Breast epithelium (tissue), 4 donors: Measurements from ENCODE around the gene OVOL1. TPM values are rescaled to one million over a fixed set of nuclear protein-coding genes. Genes with fewer than 3 reads are reported as not detected.

Experiments
- DNase-seq, 2 donors: peaks; one replicate each; pipeline ENCODE4 v3.0.0-alpha.2; 2019; ENCODE audit warnings: low spot score in 2 of 2
- H3K27ac ChIP-seq, 2 donors: fragments of 200-600 bp; sonication (generic) in 1 of 2; one replicate each; pipeline ENCODE4 v1.5.1; 2016 to 2019; ENCODE audit warnings: mild to moderate bottlenecking in 1 of 2
- H3K27me3 ChIP-seq, 2 donors: fragments of 200-600 bp; sonication (generic) in 1 of 2; one replicate each; pipeline versions ENCODE4 v1.5.1 to v1.6.0; 2017 to 2019; ENCODE audit warnings: control low read depth in 1 of 2, mild to moderate bottlenecking in 1 of 2
- H3K36me3 ChIP-seq: fragments of 200-600 bp; one replicate; pipeline ENCODE4 v1.5.1; 2019
- H3K4me1 ChIP-seq, 2 donors: fragments of 200-600 bp; sonication (generic); one replicate each; pipeline ENCODE4 v1.5.1; 2016 to 2019; ENCODE audit warnings: control low read depth in 1 of 2
- H3K4me3 ChIP-seq, 3 donors: fragments of 200-600 bp; sonication (generic); 1 replicate in 2 of 3; 2 replicates in 1 of 3; pipeline ENCODE4 v1.5.1; 2016 to 2019; ENCODE audit warnings: mild to moderate bottlenecking in 3 of 3, moderate library complexity in 2 of 3
- H3K9me3 ChIP-seq, 2 donors: fragments of 200-600 bp; sonication (generic) in 1 of 2; one replicate each; pipeline ENCODE4 v1.5.1; 2016 to 2019; ENCODE audit warnings: control low read depth in 1 of 2
- CTCF ChIP-seq, 3 donors: fragments of 450-650 bp; IDR thresholded peaks; one replicate each; pipeline ENCODE4 v1.5.1; 2016 to 2017; ENCODE audit warnings: antibody characterized with exemption in 3 of 3, mild to moderate bottlenecking in 3 of 3, moderate library complexity in 3 of 3
- POLR2A ChIP-seq: fragments of 450-650 bp; IDR thresholded peaks from one replicate; pipeline ENCODE4 v1.6.1; 2016; ENCODE audit warnings: antibody characterized with exemption, mild to moderate bottlenecking, moderate library complexity
- POLR2AphosphoS5 ChIP-seq, 3 donors: sonication (generic); formaldehyde crosslinking; IDR thresholded peaks; one replicate each; pipeline ENCODE4 v1.6.1; 2017; ENCODE audit warnings: antibody characterized with exemption in 3 of 3
- intact Hi-C: fragments of 100-400 bp; cut with DNase I; formaldehyde crosslinking; loops from one replicate; pipeline ENCODE4 v1.15.1; 2023; ENCODE audit warnings: low total_unique reads
- total RNA-seq, 3 donors: library from RNA; depleted of rRNA; stranded (reverse); fragments of >200 nt; gene quantifications; one replicate each; pipeline ENCODE4 v1.1.0, GENCODE V29; 2016

OVOL1 gene
- total RNA-seq, 3 donors from 2014 or later = 3.6 to 5.1 TPM; not detected in 1

DNA sequence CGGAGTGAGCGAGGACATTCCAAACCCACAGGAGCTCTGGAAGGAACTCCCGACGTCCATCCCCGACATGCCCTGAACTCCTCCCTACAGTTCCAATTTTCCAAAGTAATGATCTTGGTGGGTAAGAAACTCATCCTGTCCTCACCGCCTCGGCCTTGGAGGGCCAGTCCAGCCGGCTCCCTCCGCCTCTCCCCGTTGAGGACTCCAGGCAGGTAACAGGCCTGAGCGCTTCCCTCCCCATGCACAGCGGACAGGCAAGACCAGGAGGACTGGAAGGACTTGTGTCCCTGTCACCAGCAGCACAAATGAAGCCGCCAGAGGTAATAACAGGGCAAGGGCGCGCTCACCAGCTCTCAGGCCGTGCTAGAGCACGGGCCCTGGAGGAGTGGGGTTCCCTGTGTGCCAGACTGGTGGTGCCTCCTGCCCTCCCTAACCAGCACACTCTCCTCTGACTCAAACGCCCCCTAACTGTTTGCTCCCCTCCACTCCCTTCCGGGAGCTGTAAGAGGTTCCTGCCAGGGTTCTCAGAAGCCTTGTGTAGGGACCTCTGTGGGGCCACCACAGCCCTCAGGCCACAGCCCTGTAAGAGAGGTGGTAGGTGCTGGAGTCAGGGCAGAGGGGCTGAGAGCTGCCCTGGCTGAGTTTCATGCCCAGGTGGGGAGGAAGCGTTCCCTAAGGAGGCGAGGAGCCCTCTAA lies 17.1 kb downstream of the OVOL1 start:
- Histone ChIP-seq H3K36me3 (no peaks in the 10 kb centered on the region), H3K4me3 (no peak overlapping the region), H3K4me1 (no peaks in the 10 kb centered on the region), H3K27ac (no peak overlapping the region), H3K9me3 (no peaks in the 10 kb centered on the region), H3K27me3 (peaks cover 0 to 30% of the 10 kb centered on the region in 2 donors)
- intact Hi-C loops = no loop called here
- TF ChIP-seq POLR2AphosphoS5 (IDR thresholded peaks at IDR 0.05) (no peak), CTCF (IDR thresholded peaks at IDR 0.05) (no peak), POLR2A (no peak)
- no peak for DNase-seq

DNA sequence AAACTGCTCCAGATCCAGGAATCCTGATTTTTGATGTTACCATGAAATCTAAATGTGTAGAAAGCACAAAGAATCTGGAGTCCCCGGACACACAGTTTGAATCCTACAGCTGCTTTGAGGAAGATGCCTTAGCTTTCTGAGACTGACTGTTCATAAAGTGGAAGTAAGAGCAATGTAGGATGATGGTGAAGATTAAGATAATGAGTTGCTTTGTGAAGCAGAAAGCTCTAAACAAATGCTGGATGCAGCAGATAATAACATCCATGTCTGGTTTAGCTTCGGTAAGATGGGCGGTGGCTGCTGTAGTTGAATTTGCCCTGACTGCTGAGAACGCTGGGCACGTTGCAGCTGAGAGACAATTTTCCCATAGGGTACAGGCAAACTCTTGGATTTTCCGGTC lies 20.1 kb downstream of the OVOL1 start:
- no peak for DNase-seq
- no peaks in the 10 kb centered on the region for H3K9me3 ChIP-seq
- H3K4me3 ChIP-seq = no peak overlapping the region
- H3K27me3 ChIP-seq = peaks cover 0 to 25% of the 10 kb centered on the region in 2 donors
- TF ChIP-seq CTCF (IDR thresholded peaks at IDR 0.05) = no peak
- no peak for TF ChIP-seq POLR2AphosphoS5 (IDR thresholded peaks at IDR 0.05)
- TF ChIP-seq POLR2A = no peak
- intact Hi-C loops = no loop called here
- H3K27ac ChIP-seq = no peak overlapping the region
- H3K36me3 ChIP-seq = no peaks in the 10 kb centered on the region
- no peaks in the 10 kb centered on the region for H3K4me1 ChIP-seq

GRCh38 chr11:65808744-65809341 lies 22.0 kb downstream of the OVOL1 start:
- intact Hi-C loops = no loop called here
- no peak for DNase-seq
- no peaks in the 10 kb centered on the region for H3K36me3 ChIP-seq

DNA sequence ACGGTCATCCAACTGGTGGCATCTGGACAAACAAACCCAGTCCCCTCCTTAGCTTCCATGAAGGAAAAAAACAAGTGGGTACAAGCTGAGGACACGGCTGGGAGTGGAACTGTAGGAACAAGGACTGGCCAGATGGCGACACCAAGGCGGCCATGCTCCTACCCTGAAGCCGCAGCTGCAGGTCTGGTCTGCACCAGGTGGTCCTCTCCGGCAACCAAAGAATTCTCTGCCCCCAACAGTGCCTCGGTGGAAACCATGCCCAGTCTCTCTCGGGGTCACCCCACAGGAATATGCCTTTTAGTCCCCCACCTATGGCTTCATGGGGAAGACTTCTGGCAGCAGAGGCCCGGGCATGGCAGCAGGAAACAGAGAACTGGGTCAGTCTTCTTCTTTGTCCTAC lies 22.6 kb downstream of the OVOL1 start:
- H3K36me3 ChIP-seq = no peaks in the 10 kb centered on the region
- H3K4me3 ChIP-seq = no peak overlapping the region
- intact Hi-C loops = no loop called here

More at GRCh38 chr11:65808744-65809341, 22.0 kb downstream of the OVOL1 start:
- TF ChIP-seq POLR2AphosphoS5 (IDR thresholded peaks at IDR 0.05) = no peak
- no peak overlapping the region for H3K4me3 ChIP-seq
- peaks cover 0 to under 1% of the 10 kb centered on the region in 2 donors for H3K4me1 ChIP-seq
- no peak overlapping the region for H3K27ac ChIP-seq
- no peaks in the 10 kb centered on the region for H3K9me3 ChIP-seq
- H3K27me3 ChIP-seq = peaks cover 0 to 7% of the 10 kb centered on the region in 2 donors

More for the DNA sequence above, 22.6 kb downstream of the OVOL1 start:
- no peaks in the 10 kb centered on the region for H3K9me3 ChIP-seq
- H3K4me1 ChIP-seq = peaks cover 0 to 7% of the 10 kb centered on the region in 2 donors
- H3K27me3 ChIP-seq = peaks cover 0 to 2% of the 10 kb centered on the region in 2 donors
- no peak for DNase-seq
- no peak for TF ChIP-seq POLR2AphosphoS5 (IDR thresholded peaks at IDR 0.05)
- TF ChIP-seq CTCF (IDR thresholded peaks at IDR 0.05) = no peak
- no peak for TF ChIP-seq POLR2A
- no peak overlapping the region for H3K27ac ChIP-seq
